ENCODE results near the gene CEP19. TPM values are rescaled to one million over a fixed set of nuclear protein-coding genes. Genes with fewer than 3 reads are reported as not detected.

The CEP19 gene
- total and polyA plus RNA-seq, 2 of the 8 experiments (the other 6 are each of a cell fraction or from before 2014, with no cell fraction given): 0.95 to 1.6 TPM

DNA sequence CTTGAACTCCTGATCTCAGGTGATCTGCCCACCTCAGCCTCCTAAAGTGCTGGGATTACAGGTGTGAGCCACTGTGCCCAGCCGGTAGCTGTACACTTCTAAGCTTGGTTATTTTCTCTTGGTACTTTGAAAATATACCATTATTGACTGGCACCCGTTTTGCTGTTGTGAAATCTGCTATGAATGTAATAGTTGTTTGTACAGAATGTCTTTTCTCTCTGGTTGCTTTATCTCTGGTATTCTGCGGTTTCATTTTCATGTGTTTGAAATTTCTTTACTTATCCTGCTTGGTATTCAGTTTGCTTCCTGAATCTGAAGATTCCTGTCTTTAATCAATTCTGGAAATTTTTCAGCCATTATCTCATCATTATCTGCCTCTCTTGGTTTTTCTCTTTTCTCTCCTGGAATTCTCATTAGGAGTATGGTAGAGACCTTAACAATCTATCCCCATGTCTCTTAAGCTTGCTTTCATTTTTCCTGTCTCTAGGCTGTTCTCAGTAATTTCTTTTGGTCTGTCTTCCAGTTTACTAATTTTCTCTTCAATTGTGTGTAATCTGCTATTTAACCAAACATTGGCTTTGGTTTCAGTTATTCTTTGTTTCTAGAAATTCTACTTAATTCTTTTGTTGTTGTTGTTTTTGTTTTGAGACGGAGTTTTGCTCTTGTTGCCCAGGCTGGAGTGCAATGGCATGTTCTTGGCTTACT, 24.8 kb upstream of the CEP19 start (continued):
- TF ChIP-seq, protein P1, sequence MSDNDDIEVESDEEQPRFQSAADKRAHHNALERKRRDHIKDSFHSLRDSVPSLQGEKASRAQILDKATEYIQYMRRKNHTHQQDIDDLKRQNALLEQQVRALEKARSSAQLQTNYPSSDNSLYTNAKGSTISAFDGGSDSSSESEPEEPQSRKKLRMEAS (IDR thresholded peaks at IDR 0.05): no peak
- TF ChIP-seq BACH1 (IDR thresholded peaks at IDR 0.05; ENCODE audit: low read length) (no peak), BRCA1 (IDR thresholded peaks at IDR 0.05; ENCODE audit: low read depth, low read length) (no peak), RAD21 (IDR thresholded peaks at IDR 0.05 in 1 of 2, conservative IDR thresholded peaks at IDR 0.05 in 1 of 2; ENCODE audit: low read depth in 2 of 2, low read length in 2 of 2) (no peak), TAF1 (IDR thresholded peaks at IDR 0.05; ENCODE audit: low read depth, low read length) (no peak), TBP (IDR thresholded peaks at IDR 0.05; ENCODE audit: low read depth, low read length) (no peak), SAP30 (IDR thresholded peaks at IDR 0.05; ENCODE audit: insufficient read depth, insufficient replicate concordance, low read length) (no peak), JUND (IDR thresholded peaks at IDR 0.05; ENCODE audit: low read length) (no peak)
